ENCODE data around the gene GPR61.

- no peak for TF ChIP-seq CTCF (IDR thresholded peaks at IDR 0.05; ENCODE audit: insufficient read depth, low read length)
- no peak for TF ChIP-seq POLR2AphosphoS5 (IDR thresholded peaks at IDR 0.05; ENCODE audit: low read depth)
- TF ChIP-seq REST (IDR thresholded peaks at IDR 0.05; ENCODE audit: insufficient replicate concordance, low read depth) = no peak
- TF ChIP-seq GABPA (IDR thresholded peaks at IDR 0.05; ENCODE audit: low read depth) = no peak
- TF ChIP-seq SPI1 (IDR thresholded peaks at IDR 0.05; ENCODE audit: borderline replicate concordance, low read depth) = no peak
Observed at GRCh38 chr1:109522026-109522425, 17.6 kb upstream of the GPR61 start.

Measured in HL-60 (cell line).